ENCODE measurements around the gene COG5. TPM values are rescaled to one million over a fixed set of nuclear protein-coding genes. Genes with fewer than 3 reads are reported as not detected.

COG5 gene
- total RNA-seq, 2 experiments from 2014 or later, result 38.9 to 40.7 TPM

- Mint-ChIP-seq H3K27ac (no peak overlapping the region), H3K27me3 (no peaks in the 10 kb centered on the region), H3K4me3 (no peak overlapping the region), H3K36me3 (peaks cover 23% of the 10 kb centered on the region), H3K4me1 (ENCODE audit: low read depth) (no peaks in the 10 kb centered on the region), H3K9me3 (no peaks in the 10 kb centered on the region)
- ChIA-PET CTCF (interaction anchor here (0.7 kb wide), 1 partner anchor 8 kb away, joined by 4 read pairs; no protein-coding TSS in a partner anchor), POLR2A (no interaction called here)
- no peak for DNase-seq
- intact Hi-C loops (cut with micrococcal nuclease), result no loop called here
Observed at GRCh38 chr7:107291434-107291833, 272.3 kb downstream of the COG5 start.

- CTCF ChIA-PET, result no interaction called here
- no peaks in the 10 kb centered on the region for H3K27me3 Mint-ChIP-seq
- POLR2A ChIA-PET, result no interaction called here
- no peak for DNase-seq
- H3K4me3 Mint-ChIP-seq, result no peak overlapping the region
- intact Hi-C loops (cut with micrococcal nuclease), result no loop called here
- H3K9me3 Mint-ChIP-seq, result no peaks in the 10 kb centered on the region
- H3K27ac Mint-ChIP-seq, result no peak overlapping the region
- H3K36me3 Mint-ChIP-seq, result peaks cover 13% of the 10 kb centered on the region
- H3K4me1 Mint-ChIP-seq (ENCODE audit: low read depth), result no peaks in the 10 kb centered on the region
Observed at GRCh38 chr7:107286751-107287621, 276.7 kb downstream of the COG5 start.

GRCh38 chr7:107284911-107285479, 278.7 kb downstream of the COG5 start:
- H3K9me3 Mint-ChIP-seq, result no peaks in the 10 kb centered on the region
- ChIA-PET CTCF (no interaction called here), POLR2A (no interaction called here)
- intact Hi-C loops (cut with micrococcal nuclease), result no loop called here
- H3K27me3 Mint-ChIP-seq, result no peaks in the 10 kb centered on the region
- H3K27ac Mint-ChIP-seq, result no peak overlapping the region
- no peak for DNase-seq
- H3K4me1 Mint-ChIP-seq (ENCODE audit: low read depth), result no peaks in the 10 kb centered on the region
- no peak overlapping the region for H3K4me3 Mint-ChIP-seq
- H3K36me3 Mint-ChIP-seq, result peaks cover 11% of the 10 kb centered on the region

DNA sequence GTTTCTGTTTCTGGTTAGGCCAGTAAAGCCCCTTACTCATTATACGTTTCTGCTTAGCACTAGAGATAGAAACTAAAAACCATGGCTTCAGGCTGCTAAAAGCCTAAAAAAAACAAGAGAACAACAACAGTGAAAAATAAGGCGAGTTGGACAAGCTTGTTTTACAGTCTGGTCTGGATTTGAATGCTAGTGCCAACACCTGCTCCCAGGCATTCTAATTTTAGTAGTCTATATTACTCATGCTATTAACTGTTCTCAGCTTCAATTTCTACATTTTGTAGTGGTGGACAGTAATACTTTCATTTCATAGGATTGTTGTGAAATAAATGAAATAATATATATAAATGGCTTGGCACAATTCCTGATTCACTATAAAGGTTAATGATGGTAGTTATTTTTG, 286.4 kb downstream of the COG5 start:
- CTCF ChIA-PET, result no interaction called here
- peaks cover 14% of the 10 kb centered on the region for H3K36me3 Mint-ChIP-seq
- no peaks in the 10 kb centered on the region for H3K9me3 Mint-ChIP-seq
- intact Hi-C loops (cut with micrococcal nuclease), result no loop called here
- no peak overlapping the region for H3K27ac Mint-ChIP-seq
- H3K4me1 Mint-ChIP-seq (ENCODE audit: low read depth), result no peaks in the 10 kb centered on the region
- DNase-seq, result no peak
- H3K27me3 Mint-ChIP-seq, result no peaks in the 10 kb centered on the region
- H3K4me3 Mint-ChIP-seq, result no peak overlapping the region
- POLR2A ChIA-PET, result no interaction called here

GRCh38 chr7:107276220-107276827, 287.4 kb downstream of the COG5 start:
- ChIA-PET CTCF (no interaction called here), POLR2A (no interaction called here)

GRCh38 chr7:107274506-107274905, 289.2 kb downstream of the COG5 start:
- no peak overlapping the region for H3K27ac Mint-ChIP-seq
- DNase-seq, result peak; percentile 11
- CTCF ChIA-PET, result interaction anchor here (0.9 kb wide), 1 partner anchor 9 kb away, joined by 3 read pairs; no protein-coding TSS in a partner anchor
- no peaks in the 10 kb centered on the region for H3K4me1 Mint-ChIP-seq (ENCODE audit: low read depth)
- no peak overlapping the region for H3K4me3 Mint-ChIP-seq
- H3K9me3 Mint-ChIP-seq, result no peaks in the 10 kb centered on the region
- POLR2A ChIA-PET, result interaction anchor here (1.2 kb wide), 1 partner anchor 100 kb away, joined by 3 read pairs; no protein-coding TSS in a partner anchor
- peaks cover 17% of the 10 kb centered on the region for H3K36me3 Mint-ChIP-seq
- no peaks in the 10 kb centered on the region for H3K27me3 Mint-ChIP-seq
- intact Hi-C loops (cut with micrococcal nuclease), result no loop called here

More at GRCh38 chr7:107276220-107276827, 287.4 kb downstream of the COG5 start:
- Mint-ChIP-seq H3K4me3 (no peak overlapping the region), H3K27ac (no peak overlapping the region), H3K9me3 (no peaks in the 10 kb centered on the region), H3K36me3 (peaks cover 12% of the 10 kb centered on the region), H3K4me1 (ENCODE audit: low read depth) (no peaks in the 10 kb centered on the region), H3K27me3 (no peaks in the 10 kb centered on the region)
- intact Hi-C loops (cut with micrococcal nuclease), result no loop called here
- DNase-seq, result no peak

DNA sequence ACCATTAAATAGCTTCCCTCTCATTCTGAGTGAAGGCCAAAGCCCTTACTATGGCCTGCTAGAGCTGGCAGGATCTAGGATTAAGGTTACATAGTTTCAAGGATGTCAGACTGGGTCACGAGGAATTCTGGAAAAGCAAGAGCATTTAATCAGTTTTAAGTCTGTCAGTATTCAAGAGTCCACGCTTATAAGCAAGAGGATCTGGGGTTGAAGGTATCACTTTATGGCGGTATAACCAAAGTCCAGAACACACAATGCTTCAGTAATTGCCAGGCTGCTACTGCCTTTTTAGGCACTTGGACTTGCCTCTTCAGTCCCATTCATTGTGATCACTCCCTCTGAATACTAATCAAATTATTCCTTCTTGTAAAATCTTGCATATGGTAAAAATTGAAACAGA, 293.9 kb downstream of the COG5 start:
- no peak overlapping the region for H3K27ac Mint-ChIP-seq
- intact Hi-C loops (cut with micrococcal nuclease), result no loop called here
- DNase-seq, result no peak
- no peak overlapping the region for H3K4me3 Mint-ChIP-seq
- POLR2A ChIA-PET, result no interaction called here
- H3K4me1 Mint-ChIP-seq (ENCODE audit: low read depth), result no peaks in the 10 kb centered on the region
- no peaks in the 10 kb centered on the region for H3K27me3 Mint-ChIP-seq
- CTCF ChIA-PET, result no interaction called here
- H3K9me3 Mint-ChIP-seq, result no peaks in the 10 kb centered on the region
- peaks cover 11% of the 10 kb centered on the region for H3K36me3 Mint-ChIP-seq

DNA sequence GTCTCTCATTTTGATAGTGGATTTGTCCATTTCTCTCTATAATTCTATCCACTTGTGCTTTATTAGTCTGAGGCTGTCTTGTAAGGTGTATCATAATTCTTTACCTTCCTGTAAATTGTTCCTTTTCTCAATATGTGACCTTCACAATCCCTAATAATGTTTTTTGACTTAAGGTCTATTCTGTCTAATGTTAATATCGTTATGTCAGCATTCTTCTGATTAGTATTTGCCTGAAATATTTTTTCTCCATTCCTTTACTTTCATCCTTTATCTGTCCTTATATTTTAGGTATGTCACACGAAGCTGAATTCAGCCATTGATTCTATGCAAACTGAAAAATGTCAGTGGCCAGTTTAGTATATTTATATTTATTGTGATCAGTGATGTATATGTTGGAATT, 295.1 kb downstream of the COG5 start:
- Mint-ChIP-seq H3K36me3 (peaks cover 11% of the 10 kb centered on the region), H3K9me3 (no peaks in the 10 kb centered on the region), H3K4me1 (ENCODE audit: low read depth) (no peaks in the 10 kb centered on the region), H3K4me3 (no peak overlapping the region), H3K27ac (no peak overlapping the region), H3K27me3 (no peaks in the 10 kb centered on the region)
- intact Hi-C loops (cut with micrococcal nuclease), result no loop called here
- CTCF ChIA-PET, result no interaction called here
- no peak for DNase-seq
- POLR2A ChIA-PET, result no interaction called here

GRCh38 chr7:107267138-107267537, 296.6 kb downstream of the COG5 start:
- Mint-ChIP-seq H3K36me3 (peaks cover 9% of the 10 kb centered on the region), H3K27me3 (no peaks in the 10 kb centered on the region), H3K9me3 (no peaks in the 10 kb centered on the region), H3K27ac (no peak overlapping the region), H3K4me3 (no peak overlapping the region), H3K4me1 (ENCODE audit: low read depth) (no peaks in the 10 kb centered on the region)
- ChIA-PET CTCF (no interaction called here), POLR2A (no interaction called here)
- DNase-seq, result no peak
- intact Hi-C loops (cut with micrococcal nuclease), result no loop called here

- POLR2A ChIA-PET, result no interaction called here
- H3K27ac Mint-ChIP-seq, result no peak overlapping the region
- intact Hi-C loops (cut with micrococcal nuclease), result no loop called here
- DNase-seq, result no peak
- no peaks in the 10 kb centered on the region for H3K4me1 Mint-ChIP-seq (ENCODE audit: low read depth)
- H3K36me3 Mint-ChIP-seq, result peaks cover 2% of the 10 kb centered on the region
- CTCF ChIA-PET, result no interaction called here
- H3K27me3 Mint-ChIP-seq, result no peaks in the 10 kb centered on the region
- no peaks in the 10 kb centered on the region for H3K9me3 Mint-ChIP-seq
- H3K4me3 Mint-ChIP-seq, result no peak overlapping the region
Observed at GRCh38 chr7:107264723-107265122, 299.0 kb downstream of the COG5 start.

- H3K27ac Mint-ChIP-seq, result no peak overlapping the region
- no peaks in the 10 kb centered on the region for H3K27me3 Mint-ChIP-seq
- no peak overlapping the region for H3K4me3 Mint-ChIP-seq
- intact Hi-C loops (cut with micrococcal nuclease), result no loop called here
- ChIA-PET POLR2A (no interaction called here), CTCF (no interaction called here)
- DNase-seq, result no peak
- peaks cover 1% of the 10 kb centered on the region for H3K36me3 Mint-ChIP-seq
- no peaks in the 10 kb centered on the region for H3K4me1 Mint-ChIP-seq (ENCODE audit: low read depth)
- no peaks in the 10 kb centered on the region for H3K9me3 Mint-ChIP-seq
Observed at GRCh38 chr7:107262857-107263256, 300.9 kb downstream of the COG5 start.

GRCh38 chr7:107258737-107259136, 305.0 kb downstream of the COG5 start:
- no peaks in the 10 kb centered on the region for H3K9me3 Mint-ChIP-seq
- intact Hi-C loops (cut with micrococcal nuclease), result no loop called here
- H3K27ac Mint-ChIP-seq, result no peak overlapping the region
- CTCF ChIA-PET, result interaction anchor here (0.6 kb wide), 1 partner anchor 39 kb away, joined by 3 read pairs; no protein-coding TSS in a partner anchor
- peaks cover 4% of the 10 kb centered on the region for H3K36me3 Mint-ChIP-seq
- POLR2A ChIA-PET, result no interaction called here
- H3K4me1 Mint-ChIP-seq (ENCODE audit: low read depth), result no peaks in the 10 kb centered on the region
- H3K27me3 Mint-ChIP-seq, result no peaks in the 10 kb centered on the region
- no peak overlapping the region for H3K4me3 Mint-ChIP-seq
- DNase-seq, result no peak
